Measurements from ENCODE around the gene KRT38.

DNA sequence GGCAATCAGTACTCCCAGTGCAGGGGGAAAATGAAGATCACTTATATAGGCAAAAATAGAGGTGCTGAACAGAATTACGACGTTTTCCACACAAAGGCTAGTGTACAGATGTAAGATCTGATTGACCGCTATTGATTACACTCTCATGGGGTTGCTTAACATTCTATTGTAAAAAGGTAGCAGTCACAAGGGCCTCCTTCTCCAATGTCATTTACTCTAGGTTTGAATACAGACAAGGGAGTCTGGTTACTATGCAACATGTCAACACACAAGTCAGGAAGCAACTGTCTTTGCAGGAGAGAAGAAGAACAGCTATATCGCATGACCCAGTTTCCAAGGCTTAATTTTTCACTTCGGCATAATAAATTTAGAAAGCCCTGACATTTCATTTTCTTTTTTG is 24.3 kb downstream of the KRT38 start:
- TF ChIP-seq, protein P1, sequence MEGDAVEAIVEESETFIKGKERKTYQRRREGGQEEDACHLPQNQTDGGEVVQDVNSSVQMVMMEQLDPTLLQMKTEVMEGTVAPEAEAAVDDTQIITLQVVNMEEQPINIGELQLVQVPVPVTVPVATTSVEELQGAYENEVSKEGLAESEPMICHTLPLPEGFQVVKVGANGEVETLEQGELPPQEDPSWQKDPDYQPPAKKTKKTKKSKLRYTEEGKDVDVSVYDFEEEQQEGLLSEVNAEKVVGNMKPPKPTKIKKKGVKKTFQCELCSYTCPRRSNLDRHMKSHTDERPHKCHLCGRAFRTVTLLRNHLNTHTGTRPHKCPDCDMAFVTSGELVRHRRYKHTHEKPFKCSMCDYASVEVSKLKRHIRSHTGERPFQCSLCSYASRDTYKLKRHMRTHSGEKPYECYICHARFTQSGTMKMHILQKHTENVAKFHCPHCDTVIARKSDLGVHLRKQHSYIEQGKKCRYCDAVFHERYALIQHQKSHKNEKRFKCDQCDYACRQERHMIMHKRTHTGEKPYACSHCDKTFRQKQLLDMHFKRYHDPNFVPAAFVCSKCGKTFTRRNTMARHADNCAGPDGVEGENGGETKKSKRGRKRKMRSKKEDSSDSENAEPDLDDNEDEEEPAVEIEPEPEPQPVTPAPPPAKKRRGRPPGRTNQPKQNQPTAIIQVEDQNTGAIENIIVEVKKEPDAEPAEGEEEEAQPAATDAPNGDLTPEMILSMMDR (IDR thresholded peaks at IDR 0.05; ENCODE audit: low read depth, low read length, missing input control) = no peak
- TF ChIP-seq JUND (IDR thresholded peaks at IDR 0.05) = no peak
- no peak for TF ChIP-seq YY1 (IDR thresholded peaks at IDR 0.05)
- TF ChIP-seq RAD21 (IDR thresholded peaks at IDR 0.05) = no peak
